GM12878 (cell line): ENCODE data around the gene ZSWIM5. TPM values are rescaled to one million over a fixed set of nuclear protein-coding genes. Genes with fewer than 3 reads are reported as not detected.

Source experiments
- ATAC-seq: fragments of 200-7000 bp; cut with Tn5 transposase; 3 replicates; pipeline ENCODE4 v1.9.1; 2020; ENCODE audit warnings: mild to moderate bottlenecking, moderate library complexity
- BruUV-seq: library from RNA; stranded (reverse); fragments of 400-500 nt; replicated peaks from 2 replicates; lab custom pipeline; 2021; lab: Mats Ljungman, UMichigan
- CTCF ChIA-PET: fragments of 300-600 bp; sonication (Branson Sonifier 250); formaldehyde crosslinking; extraction: SDS; loops from one replicate; lab custom pipeline; 2021; ENCODE audit warnings: inconsistent platforms; lab: Yijun Ruan, JAX
- POLR2A ChIA-PET: fragments of 350-600 bp; formaldehyde crosslinking; extraction: SDS; loops from one replicate; lab custom pipeline; 2021; ENCODE audit warnings: inconsistent platforms; lab: Charles Lee
- RAD21 ChIA-PET: fragments of 300-600 bp; sonication (Branson Sonifier 250); formaldehyde crosslinking; loops from one replicate; lab custom pipeline; 2023; ENCODE audit warnings: antibody characterized with exemption; ENCODE audit not compliant: unreplicated experiment; lab: Charles Lee
- SMC1A ChIA-PET: fragments of 300-600 bp; sonication (Branson Sonifier 250); formaldehyde crosslinking; loops from one replicate; lab custom pipeline; 2023; ENCODE audit not compliant: unreplicated experiment, uncharacterized antibody; lab: Charles Lee
- DNase-seq: peaks from one replicate; pipeline ENCODE4 v3.0.0-alpha.2; 2011; ENCODE audit warnings: low read depth, low spot score
- FAIRE-seq: peaks from 3 replicates; lab custom pipeline; 2011; peaks lifted over from hg19 to GRCh38; lab: Jason Lieb, UNC
- H2AFZ ChIP-seq: 2 replicates; pipeline ENCODE4 v1.6.0; 2011; ENCODE audit warnings: low read depth, low read length, control low read depth; ENCODE audit not compliant: control insufficient read depth
- H3K27ac ChIP-seq: 2 replicates; pipeline ENCODE4 v1.5.1; 2011; ENCODE audit warnings: control low read depth; ENCODE audit not compliant: control insufficient read depth, insufficient read depth
- H3K27me3 ChIP-seq, 2 experiments: replicated peaks in 1 of 2; 2 replicates each; pipeline versions ENCODE4 v1.6.0 to v1.6.1; 2011; ENCODE audit warnings: low read length in 1 of 2; ENCODE audit not compliant: control insufficient read depth in 2 of 2, insufficient read depth in 2 of 2
- H3K36me3 ChIP-seq, 2 experiments: 2 replicates each; pipeline ENCODE4 v1.5.1; 2011; ENCODE audit warnings: low read length in 1 of 2; ENCODE audit not compliant: control insufficient read depth in 2 of 2, insufficient read depth in 2 of 2
- H3K4me1 ChIP-seq: 2 replicates; pipeline ENCODE4 v1.6.1; 2011; ENCODE audit warnings: mild to moderate bottlenecking, low read length, moderate library complexity, mixed read lengths; ENCODE audit not compliant: control insufficient read depth, insufficient read depth
- H3K4me2 ChIP-seq: 2 replicates; pipeline ENCODE4 v1.6.0; 2011; ENCODE audit warnings: control low read depth; ENCODE audit not compliant: control insufficient read depth, insufficient read depth
- H3K4me3 ChIP-seq: fragments of 200-600 bp; sonication (generic); 2 replicates; pipeline ENCODE4 v1.5.1; 2016
- H3K79me2 ChIP-seq: 2 replicates; pipeline ENCODE4 v1.6.0; 2011; ENCODE audit warnings: low read length; ENCODE audit not compliant: control insufficient read depth, insufficient read depth
- H3K9ac ChIP-seq: 2 replicates; pipeline ENCODE4 v1.8.0; 2011; ENCODE audit warnings: low read length, control low read depth, mixed read lengths; ENCODE audit not compliant: control insufficient read depth, insufficient read depth
- H3K9me3 ChIP-seq: replicated peaks from 3 replicates; pipeline ENCODE4 v1.5.1; 2011; ENCODE audit warnings: mild to moderate bottlenecking, low read length; ENCODE audit not compliant: control insufficient read depth, insufficient read depth
- H4K20me1 ChIP-seq: 2 replicates; pipeline ENCODE4 v1.6.0; 2011; ENCODE audit not compliant: control insufficient read depth, insufficient read depth
- CHD1 ChIP-seq: IDR thresholded peaks from 2 replicates; pipeline ENCODE4 v1.6.1; 2012; ENCODE audit warnings: low read depth, low read length, improper control_type of control experiment
- EZH2 ChIP-seq: IDR thresholded peaks from 2 replicates; pipeline ENCODE4 v1.6.1; 2012; ENCODE audit warnings: low read depth, mild to moderate bottlenecking, control low read depth, inconsistent platforms, low read length, borderline replicate concordance; ENCODE audit not compliant: control insufficient read depth
- HCFC1 ChIP-seq: fragments of 150-350 bp; IDR thresholded peaks from 2 replicates; pipeline ENCODE4 v1.6.1; 2014; ENCODE audit warnings: low read length
- IRF3 ChIP-seq: fragments of 450-650 bp; IDR thresholded peaks from 2 replicates; pipeline ENCODE4 v1.6.1; 2014; ENCODE audit warnings: mild to moderate bottlenecking
- IRF4 ChIP-seq: IDR thresholded peaks from 2 replicates; pipeline ENCODE4 v1.6.1; 2011; ENCODE audit warnings: low read depth, low read length
- MTA3 ChIP-seq: IDR thresholded peaks from 2 replicates; pipeline ENCODE4 v1.6.1; 2012; ENCODE audit warnings: low read length, inconsistent platforms, borderline replicate concordance
- NKRF ChIP-seq: fragments of 450-650 bp; conservative IDR thresholded peaks from 2 replicates; pipeline ENCODE4 v1.6.1; 2017; ENCODE audit warnings: mild to moderate bottlenecking, moderate library complexity
- RUNX3 ChIP-seq: IDR thresholded peaks from 2 replicates; pipeline ENCODE4 v1.6.1; 2012; ENCODE audit warnings: low read length, inconsistent platforms
- ZZZ3 ChIP-seq: IDR thresholded peaks from 2 replicates; pipeline ENCODE4 v1.6.1; 2011; ENCODE audit warnings: low read depth; ENCODE audit not compliant: control insufficient read depth, insufficient read length
- WGBS: methylation state at CpG from one replicate; pipeline ENCODE4 v1.1.6; 2016; ENCODE audit warnings: low lambda C conversion rate; ENCODE audit not compliant: insufficient replicate concordance, insufficient coverage; ENCODE audit errors: missing lambda C conversion rate; 5-methylcytosine and 5-hydroxymethylcytosine counted together
- in situ Hi-C: fragments of 300-500 bp; cut with MboI; formaldehyde crosslinking; loops from 9 replicates; pipeline ENCODE4 v1.14.3; 2018; ENCODE audit warnings: mixed read lengths
- intact Hi-C: fragments of 100-400 bp; cut with micrococcal nuclease; formaldehyde crosslinking; loops from one replicate; pipeline ENCODE4 v1.14.2; 2022; ENCODE audit not compliant: unreplicated experiment
- polyA plus RNA-seq, 11 experiments: library from polyadenylated mRNA; depleted of rRNA in 4 of 11; unstranded in 6 of 11; stranded (reverse) in 5 of 11; fragments of >200 nt; fragmentation: Nextera tagmentation in 4 of 11; fragmentation: Illumina TruSeq in 1 of 11; extraction: Ambion mirVana in 4 of 11; extraction: Trizol in 1 of 11; gene quantifications; 1 replicate in 1 of 11; 2 replicates in 10 of 11; pipeline versions ENCODE4 v1.2.1 to v1.2.3, GENCODE V29; 2011 to 2016; ENCODE audit warnings: inconsistent platforms in 2 of 11, missing spikeins in 2 of 11, low read depth in 1 of 11
- total RNA-seq, 4 experiments: library from RNA; depleted of rRNA in 3 of 4; stranded (reverse); fragments of >200 nt in 3 of 4; fragmentation: Illumina TruSeq in 1 of 4; extraction: Trizol in 1 of 4; gene quantifications; 2 replicates each; pipeline versions ENCODE4 v1.2.1 to v1.2.3, GENCODE V29; 2013 to 2021
- TF ChIP-seq, protein P1 (sequence below): fragments of 450-650 bp; IDR thresholded peaks from 2 replicates; pipeline ENCODE4 v1.6.1; 2016; ENCODE audit warnings: mild to moderate bottlenecking, moderate library complexity, borderline replicate concordance
- TF ChIP-seq, protein P2 (sequence below): fragments of 450-650 bp; IDR thresholded peaks from 2 replicates; pipeline ENCODE4 v1.6.1; 2016; ENCODE audit warnings: mild to moderate bottlenecking

ZSWIM5 gene
- total and polyA plus RNA-seq, 10 of the 15 experiments (the other 5 are each of a cell fraction or from before 2014, with no cell fraction given): 0.07 to 0.97 (median 0.34) TPM; not detected in 1

- TF ChIP-seq IRF3: no peak
- TF ChIP-seq, protein P1, sequence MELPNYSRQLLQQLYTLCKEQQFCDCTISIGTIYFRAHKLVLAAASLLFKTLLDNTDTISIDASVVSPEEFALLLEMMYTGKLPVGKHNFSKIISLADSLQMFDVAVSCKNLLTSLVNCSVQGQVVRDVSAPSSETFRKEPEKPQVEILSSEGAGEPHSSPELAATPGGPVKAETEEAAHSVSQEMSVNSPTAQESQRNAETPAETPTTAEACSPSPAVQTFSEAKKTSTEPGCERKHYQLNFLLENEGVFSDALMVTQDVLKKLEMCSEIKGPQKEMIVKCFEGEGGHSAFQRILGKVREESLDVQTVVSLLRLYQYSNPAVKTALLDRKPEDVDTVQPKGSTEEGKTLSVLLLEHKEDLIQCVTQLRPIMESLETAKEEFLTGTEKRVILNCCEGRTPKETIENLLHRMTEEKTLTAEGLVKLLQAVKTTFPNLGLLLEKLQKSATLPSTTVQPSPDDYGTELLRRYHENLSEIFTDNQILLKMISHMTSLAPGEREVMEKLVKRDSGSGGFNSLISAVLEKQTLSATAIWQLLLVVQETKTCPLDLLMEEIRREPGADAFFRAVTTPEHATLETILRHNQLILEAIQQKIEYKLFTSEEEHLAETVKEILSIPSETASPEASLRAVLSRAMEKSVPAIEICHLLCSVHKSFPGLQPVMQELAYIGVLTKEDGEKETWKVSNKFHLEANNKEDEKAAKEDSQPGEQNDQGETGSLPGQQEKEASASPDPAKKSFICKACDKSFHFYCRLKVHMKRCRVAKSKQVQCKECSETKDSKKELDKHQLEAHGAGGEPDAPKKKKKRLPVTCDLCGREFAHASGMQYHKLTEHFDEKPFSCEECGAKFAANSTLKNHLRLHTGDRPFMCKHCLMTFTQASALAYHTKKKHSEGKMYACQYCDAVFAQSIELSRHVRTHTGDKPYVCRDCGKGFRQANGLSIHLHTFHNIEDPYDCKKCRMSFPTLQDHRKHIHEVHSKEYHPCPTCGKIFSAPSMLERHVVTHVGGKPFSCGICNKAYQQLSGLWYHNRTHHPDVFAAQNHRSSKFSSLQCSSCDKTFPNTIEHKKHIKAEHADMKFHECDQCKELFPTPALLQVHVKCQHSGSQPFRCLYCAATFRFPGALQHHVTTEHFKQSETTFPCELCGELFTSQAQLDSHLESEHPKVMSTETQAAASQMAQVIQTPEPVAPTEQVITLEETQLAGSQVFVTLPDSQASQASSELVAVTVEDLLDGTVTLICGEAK: no peak
- TF ChIP-seq IRF4: no peak
- TF ChIP-seq RUNX3: no peak
Measured at GRCh38 chr1:45196863-45197262, 9.5 kb downstream of the ZSWIM5 start (continued).

GRCh38 chr1:45191418-45191783 lies 15.0 kb downstream of the ZSWIM5 start:
- ChIA-PET CTCF (no interaction called here), RAD21 (no interaction called here), POLR2A (no interaction called here), SMC1A (no interaction called here)
- Histone ChIP-seq H3K27me3 (no peaks in the 10 kb centered on the region; a peak in 1 of 4 replicates), H3K9me3 (no peaks in the 10 kb centered on the region), H3K36me3 (no peaks in the 10 kb centered on the region), H3K4me3 (no peak overlapping the region), H3K79me2 (no peaks in the 10 kb centered on the region), H3K4me2 (no peak overlapping the region), H3K9ac (no peak overlapping the region), H2AFZ (no peak overlapping the region), H3K27ac (no peak overlapping the region), H3K4me1 (no peaks in the 10 kb centered on the region), H4K20me1 (no peaks in the 10 kb centered on the region)
- DNase-seq (no peak), ATAC-seq (no peak), FAIRE-seq (no peak)
- WGBS: 13% methylated on average over 4 of the region's 4 CpGs
- intact Hi-C loops: no loop called here
- BruUV-seq: no TSS peak
- in situ Hi-C loops: no loop called here
- TF ChIP-seq ZZZ3 (no peak), NKRF (no peak), MTA3 (no peak), CHD1 (no peak), HCFC1 (no peak), EZH2 (no peak)
- TF ChIP-seq, protein P2, sequence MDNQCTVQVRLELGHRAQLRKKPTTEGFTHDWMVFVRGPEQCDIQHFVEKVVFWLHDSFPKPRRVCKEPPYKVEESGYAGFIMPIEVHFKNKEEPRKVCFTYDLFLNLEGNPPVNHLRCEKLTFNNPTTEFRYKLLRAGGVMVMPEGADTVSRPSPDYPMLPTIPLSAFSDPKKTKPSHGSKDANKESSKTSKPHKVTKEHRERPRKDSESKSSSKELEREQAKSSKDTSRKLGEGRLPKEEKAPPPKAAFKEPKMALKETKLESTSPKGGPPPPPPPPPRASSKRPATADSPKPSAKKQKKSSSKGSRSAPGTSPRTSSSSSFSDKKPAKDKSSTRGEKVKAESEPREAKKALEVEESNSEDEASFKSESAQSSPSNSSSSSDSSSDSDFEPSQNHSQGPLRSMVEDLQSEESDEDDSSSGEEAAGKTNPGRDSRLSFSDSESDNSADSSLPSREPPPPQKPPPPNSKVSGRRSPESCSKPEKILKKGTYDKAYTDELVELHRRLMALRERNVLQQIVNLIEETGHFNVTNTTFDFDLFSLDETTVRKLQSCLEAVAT: no peak
